ENCODE data around the gene PVR.
A peak's percentile ranks its signal among the peaks of the same experiment; 100 is the strongest.

PVR gene

GRCh38 chr19:44643605-44644401, at the start of gene PVR (continued):
- TF ChIP-seq ZNF530 (tag by site-specific recombination; IDR thresholded peaks at IDR 0.05; ENCODE audit: low read depth) (no peak), ZNF184 (tag by site-specific recombination; IDR thresholded peaks at IDR 0.05) (no peak), ELK4 (IDR thresholded peaks at IDR 0.05; ENCODE audit: borderline replicate concordance, low read depth, low read length) (no peak), ZNF518A (tag by site-specific recombination; conservative IDR thresholded peaks at IDR 0.05; ENCODE audit: low read depth) (no peak), ZNF585B (tag by site-specific recombination; IDR thresholded peaks at IDR 0.05) (no peak), ZNF155 (tag by site-specific recombination; IDR thresholded peaks at IDR 0.05) (no peak), HIC1 (tag by site-specific recombination; IDR thresholded peaks at IDR 0.05) (no peak), ZNF132 (tag by site-specific recombination; IDR thresholded peaks at IDR 0.05; ENCODE audit: borderline replicate concordance) (no peak), ZNF514 (tag by site-specific recombination; IDR thresholded peaks at IDR 0.05) (no peak), ZNF280C (tag by site-specific recombination; IDR thresholded peaks at IDR 0.05) (no peak), ZSCAN4 (tag by site-specific recombination; IDR thresholded peaks at IDR 0.05) (no peak), ZNF660 (tag by site-specific recombination; IDR thresholded peaks at IDR 0.05) (peak; percentile 88), ZNF2 (tag by site-specific recombination; IDR thresholded peaks at IDR 0.05) (no peak; the same call in 1 of the 2 replicates), ZNF48 (tag by site-specific recombination; IDR thresholded peaks at IDR 0.05) (no peak), ZNF677 (tag by site-specific recombination; IDR thresholded peaks at IDR 0.05) (no peak), ZNF174 (tag by site-specific recombination; IDR thresholded peaks at IDR 0.05) (no peak), ZNF692 (tag by site-specific recombination; IDR thresholded peaks at IDR 0.05) (peak; percentile 58), ZBTB21 (tag by site-specific recombination; IDR thresholded peaks at IDR 0.05) (no peak), REST (tag by site-specific recombination; IDR thresholded peaks at IDR 0.05) (0 out of 2 replicates have a peak, but pooled peaks have one; percentile 6), SP2 (tag by site-specific recombination; IDR thresholded peaks at IDR 0.05) (peak; percentile 34), ZNF501 (tag by site-specific recombination; IDR thresholded peaks at IDR 0.05) (peak; percentile 39; the same call in 1 of the 2 replicates)

All from HEK293 (cell line).